Endometrial microvascular endothelial cells (primary cell): Measurements from ENCODE around the gene LRBA. TPM values are rescaled to one million over a fixed set of nuclear protein-coding genes. Genes with fewer than 3 reads are reported as not detected.

Experiments used
- in situ Hi-C: cut with HindIII; loops from 2 replicates; pipeline ENCODE4 v1.10.0; 2017; ENCODE audit warnings: low sequenced_read_pairs, low pct_unique_long_range_greater_than_20kb; ENCODE audit errors: inconsistent ontology term
- total RNA-seq: library from RNA; depleted of rRNA; stranded (reverse); fragments of >200 nt; gene quantifications from one replicate; pipeline ENCODE4 v1.2.3, GENCODE V29; 2015; ENCODE audit errors: inconsistent ontology term

LRBA gene
- total RNA-seq, 1 donor from 2014 or later = 38.9 TPM

DNA sequence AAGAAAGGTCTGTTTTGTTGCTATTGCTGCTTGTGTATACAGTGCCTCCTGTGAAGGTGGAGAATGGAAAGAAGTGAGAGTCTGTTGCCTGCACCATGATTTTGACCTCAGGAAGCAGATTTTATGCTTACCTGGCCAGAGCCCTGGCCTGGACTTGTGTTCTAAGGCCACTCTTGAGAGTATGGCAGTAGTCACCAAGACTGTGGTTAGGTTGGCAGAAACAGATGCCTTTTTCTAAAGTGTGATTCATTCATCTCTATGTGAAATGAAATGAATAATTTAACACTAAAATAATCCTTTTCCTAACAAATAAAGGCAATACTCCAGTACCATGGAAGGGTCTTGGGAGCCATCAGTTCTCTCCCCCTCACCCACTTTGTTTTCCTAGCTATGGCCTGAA is 775.1 kb downstream of the LRBA start:
- in situ Hi-C loops = no loop called here

DNA sequence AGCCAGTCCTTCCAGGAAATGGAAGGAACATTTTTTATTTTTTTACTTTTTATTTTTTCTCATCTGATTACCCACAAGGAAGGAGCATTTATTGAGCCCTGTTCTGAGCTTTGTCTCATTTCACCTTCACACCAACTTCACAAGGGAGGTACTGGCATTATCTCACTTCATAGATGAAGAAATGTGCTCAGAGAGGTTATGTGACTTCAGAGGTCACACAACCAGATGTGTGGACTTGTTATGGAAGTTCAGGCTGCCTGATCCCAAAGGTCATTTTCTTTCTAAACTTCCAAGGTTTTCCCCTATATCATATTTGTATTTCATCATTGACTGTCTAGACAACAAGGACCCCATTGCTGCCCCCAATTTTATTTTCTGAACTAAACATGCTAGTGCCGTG is 776.5 kb downstream of the LRBA start:
- in situ Hi-C loops = no loop called here

DNA sequence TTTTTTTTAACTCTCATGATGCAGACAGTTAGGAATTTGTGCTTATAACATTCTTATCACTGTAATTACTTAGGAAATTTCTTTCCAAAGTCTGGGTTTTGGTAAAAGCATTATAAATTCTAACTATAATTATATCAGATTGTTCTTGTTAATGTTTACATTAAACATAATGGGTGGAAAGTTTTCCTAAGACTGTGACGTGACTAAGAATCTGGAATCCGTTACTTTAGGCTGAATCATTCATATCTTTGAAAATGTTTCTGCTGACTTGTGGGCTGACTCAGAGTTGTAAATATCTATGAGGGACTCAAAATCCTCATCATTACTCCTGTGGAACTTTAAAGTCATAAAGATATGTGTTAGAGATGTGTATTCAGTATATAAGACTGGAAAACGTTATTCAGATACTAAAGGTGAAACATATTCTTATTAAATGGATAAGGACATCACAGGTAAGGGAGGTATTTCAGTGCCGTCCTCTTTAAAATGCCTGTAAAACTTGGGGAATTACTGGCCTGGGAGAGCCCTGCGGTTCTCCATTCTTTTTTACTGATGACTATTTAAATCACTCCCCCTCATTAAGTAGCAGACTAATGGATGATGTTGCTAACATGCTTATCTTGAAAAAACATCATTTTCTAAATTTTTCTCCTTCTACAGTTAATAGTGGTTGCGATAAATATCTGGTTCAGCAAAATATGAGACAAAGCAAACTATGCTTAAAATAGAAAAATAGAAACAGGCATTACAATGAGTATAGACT is 777.8 kb downstream of the LRBA start:
- in situ Hi-C loops = no loop called here

- in situ Hi-C loops = no loop called here
These were observed 778.5 kb downstream of the LRBA start for GRCh38 chr4:150236626-150237025.

DNA sequence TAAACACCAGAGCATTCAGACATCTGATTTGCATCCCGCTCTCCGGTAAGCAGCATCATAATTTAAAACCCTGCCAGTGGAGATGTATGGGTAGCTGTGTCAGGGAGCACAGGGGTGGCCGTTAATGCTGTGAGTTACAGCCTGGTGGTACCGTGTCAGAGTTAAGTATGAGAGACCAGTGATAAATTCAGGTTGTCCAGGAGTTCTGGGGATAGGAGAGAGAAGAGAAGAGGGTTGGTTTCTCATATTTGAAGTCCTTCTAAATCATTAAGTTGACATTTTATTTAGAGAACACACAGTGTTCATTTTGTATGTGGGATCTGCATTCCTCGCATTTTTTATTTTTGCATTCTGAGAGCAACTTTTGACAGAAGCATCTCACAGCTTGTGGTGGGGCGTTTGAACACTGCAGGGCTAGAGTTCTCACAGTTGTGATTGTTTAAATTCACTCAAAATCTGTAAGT is 779.2 kb downstream of the LRBA start:
- in situ Hi-C loops = no loop called here

DNA sequence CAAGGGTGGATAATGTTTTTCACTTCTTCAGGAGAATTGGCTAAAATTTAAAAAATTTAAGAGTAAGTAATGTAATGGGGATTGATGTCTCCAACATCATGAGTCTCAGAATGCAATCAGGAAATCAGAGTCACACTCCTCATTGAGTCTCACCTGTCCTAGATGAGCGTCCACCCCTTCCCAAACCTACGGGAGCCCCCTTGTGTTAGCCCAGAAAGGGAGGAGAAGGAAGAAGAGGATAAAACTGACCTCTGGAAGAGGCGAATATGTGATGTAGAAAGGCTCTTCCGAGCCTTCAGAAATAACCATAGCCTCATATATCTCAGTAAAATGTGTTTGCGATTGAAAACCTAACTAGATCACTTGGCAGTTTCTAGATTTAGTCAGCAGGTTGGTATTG is 779.8 kb downstream of the LRBA start:
- in situ Hi-C loops = no loop called here

DNA sequence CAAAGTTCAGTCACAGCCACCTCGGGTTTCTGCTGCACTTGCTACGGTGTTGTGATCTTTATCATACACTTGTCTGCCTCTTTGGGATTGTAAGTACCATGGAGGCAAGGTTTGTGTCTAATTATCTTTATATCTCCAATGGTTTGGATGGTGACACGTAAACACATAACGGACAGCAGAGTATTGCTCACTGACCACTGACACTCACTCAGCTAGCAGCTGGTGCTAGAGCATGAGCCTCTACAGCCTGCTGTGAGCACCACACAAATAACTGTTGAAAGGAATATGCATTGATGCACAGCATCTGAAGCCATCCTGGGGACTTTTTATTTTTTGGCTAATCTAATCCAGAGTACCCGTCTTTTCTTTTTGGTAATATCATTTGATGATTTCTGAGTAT is 780.8 kb downstream of the LRBA start:
- in situ Hi-C loops = no loop called here

GRCh38 chr4:150232029-150232428 is 783.1 kb downstream of the LRBA start:
- in situ Hi-C loops = no loop called here

GRCh38 chr4:150231107-150231770 is 783.8 kb downstream of the LRBA start:
- in situ Hi-C loops = no loop called here

DNA sequence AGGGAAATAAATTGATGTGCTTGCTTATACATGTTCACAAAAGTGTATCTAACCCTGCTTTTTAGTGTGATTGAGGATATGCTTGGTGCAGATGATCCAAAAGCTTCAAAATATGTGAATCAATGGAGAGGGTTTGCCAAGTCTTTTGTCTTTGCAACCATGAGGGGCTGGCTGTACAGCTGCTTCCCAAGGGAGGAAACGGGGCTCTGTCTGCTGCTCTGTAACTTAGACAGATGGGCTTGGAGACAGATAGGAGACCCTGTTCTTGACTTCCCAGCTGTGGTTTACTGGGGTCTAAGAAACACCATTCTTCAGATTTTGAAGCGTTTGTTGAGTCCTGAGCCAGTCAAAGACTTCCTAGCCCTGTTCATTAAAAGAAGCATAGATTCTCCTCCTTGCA is 784.5 kb downstream of the LRBA start:
- in situ Hi-C loops = no loop called here

DNA sequence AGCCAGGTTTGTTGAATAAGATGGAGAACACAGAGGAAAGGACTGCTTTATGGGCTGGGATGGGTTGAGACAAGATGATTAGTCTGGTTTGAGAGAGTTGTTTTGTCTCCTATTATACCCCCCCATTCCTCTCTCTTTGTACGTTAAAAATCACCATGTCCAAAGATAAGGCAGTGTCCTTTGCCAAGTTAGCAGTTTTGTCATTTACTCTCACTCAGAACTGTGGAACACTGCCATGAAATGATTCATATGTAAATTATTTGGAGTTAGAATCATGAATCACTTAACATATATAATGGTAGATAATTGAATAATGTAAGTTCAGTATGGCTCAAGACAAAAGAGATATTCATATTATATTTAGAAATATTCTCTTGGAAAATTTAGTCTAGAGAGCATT is 785.6 kb downstream of the LRBA start:
- in situ Hi-C loops = no loop called here

DNA sequence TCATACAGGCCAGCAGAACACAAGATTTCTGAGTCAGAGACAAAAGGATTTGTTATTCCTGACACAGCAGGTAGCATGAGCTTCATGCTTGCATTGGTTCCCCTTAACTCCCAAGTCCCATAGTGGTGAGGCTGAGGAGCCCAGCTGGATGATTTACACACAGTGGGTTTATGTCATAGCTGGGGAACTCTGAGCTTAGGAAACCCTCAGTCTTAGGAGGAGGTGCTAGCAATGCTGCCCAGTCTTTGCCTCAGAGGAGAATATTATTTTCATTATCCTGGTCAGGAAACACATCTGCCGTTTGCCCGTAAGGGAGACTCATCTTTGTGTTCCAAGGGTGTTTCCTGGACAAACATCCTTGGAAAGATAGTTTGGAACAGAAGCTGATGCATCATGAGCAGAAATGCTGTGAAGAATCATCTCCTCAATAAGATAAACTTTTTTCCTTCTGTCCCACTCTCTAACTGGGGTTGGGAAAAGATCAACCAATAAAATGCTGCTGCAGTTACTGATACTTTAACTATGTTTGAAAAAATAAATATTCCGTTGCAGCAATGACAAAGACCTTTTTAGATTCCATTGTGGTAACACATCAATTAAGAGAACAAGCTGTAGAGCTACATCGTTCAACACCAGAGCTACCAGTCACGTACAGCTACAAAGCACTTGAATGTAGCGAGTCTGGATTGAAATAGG is 790.0 kb downstream of the LRBA start:
- in situ Hi-C loops = no loop called here

DNA sequence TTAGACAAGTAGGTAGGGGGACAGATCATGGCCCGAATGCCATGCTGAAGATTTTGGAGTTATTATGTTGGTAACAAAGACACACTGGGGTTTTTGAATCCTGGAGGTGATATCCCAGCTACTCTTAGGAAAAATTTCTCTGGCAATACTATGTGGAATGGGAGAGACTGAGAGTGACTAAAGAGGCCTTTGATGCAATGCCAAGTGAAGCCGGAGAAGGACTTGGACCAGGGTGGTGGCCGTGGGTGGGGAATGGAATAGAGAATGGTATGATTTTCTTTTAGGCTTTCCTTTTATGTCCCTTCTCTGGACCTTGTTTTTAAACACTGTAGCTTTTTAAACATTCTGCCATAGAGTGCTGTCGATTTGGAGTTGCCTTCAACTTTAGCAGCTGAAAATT is 795.2 kb downstream of the LRBA start:
- in situ Hi-C loops = no loop called here

DNA sequence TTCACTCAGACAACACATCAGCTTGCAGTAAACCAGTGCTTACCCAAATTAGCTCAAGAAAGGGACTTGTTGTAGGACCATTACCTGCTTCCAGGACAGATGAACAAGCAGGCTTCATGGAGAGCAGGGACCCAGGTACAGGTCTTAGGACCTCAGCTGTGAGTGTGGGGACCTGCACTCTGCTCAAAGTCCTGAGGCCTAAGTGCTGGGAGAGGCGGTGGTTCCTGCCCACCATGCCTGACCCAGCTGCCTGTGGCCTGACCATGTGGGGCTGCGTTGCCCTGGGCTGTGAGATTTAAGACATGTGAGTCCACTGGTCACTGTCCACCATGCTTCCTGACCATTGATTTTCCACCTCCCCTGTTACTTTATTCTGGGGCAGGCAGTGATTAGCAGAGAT is 796.6 kb downstream of the LRBA start:
- in situ Hi-C loops = no loop called here

DNA sequence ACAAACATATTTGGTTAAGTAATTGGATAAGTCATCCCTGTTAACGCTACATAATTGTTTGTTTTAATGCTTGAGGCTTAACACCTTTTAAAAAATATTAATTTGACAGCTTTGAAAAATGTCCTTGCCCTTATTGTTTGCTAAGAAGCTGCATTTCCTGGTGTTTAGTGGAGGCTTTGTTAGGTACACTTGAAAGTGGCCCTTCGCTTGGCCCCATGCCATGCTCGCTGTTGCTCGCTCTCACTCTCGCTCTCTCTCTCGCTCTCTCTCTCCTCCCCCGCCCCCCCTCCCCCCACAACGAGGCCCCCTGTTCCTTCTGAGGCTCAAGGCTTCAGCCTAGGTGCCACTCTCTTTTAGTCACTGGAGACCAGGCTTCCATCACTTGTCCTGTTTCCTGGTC is 797.3 kb downstream of the LRBA start:
- in situ Hi-C loops = no loop called here

DNA sequence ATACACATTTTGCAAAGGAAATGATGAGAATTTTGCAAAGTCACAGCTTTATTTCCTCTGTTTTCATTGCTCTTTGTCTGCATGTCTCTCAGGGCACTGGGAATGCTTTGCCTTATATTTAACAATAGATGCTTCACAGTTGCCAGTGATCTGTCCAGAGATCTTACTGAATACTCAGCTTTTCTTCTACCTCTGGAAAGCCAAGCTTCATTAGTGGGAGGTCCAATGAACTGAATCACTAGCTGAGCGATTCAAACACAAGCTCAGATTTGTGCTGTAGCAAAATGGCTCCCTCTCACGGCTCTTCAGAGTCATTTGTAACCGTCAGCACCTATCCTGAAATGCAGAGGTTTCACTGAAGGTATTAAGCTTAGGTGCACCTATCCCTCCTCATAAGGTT is 797.9 kb downstream of the LRBA start:
- in situ Hi-C loops = no loop called here

DNA sequence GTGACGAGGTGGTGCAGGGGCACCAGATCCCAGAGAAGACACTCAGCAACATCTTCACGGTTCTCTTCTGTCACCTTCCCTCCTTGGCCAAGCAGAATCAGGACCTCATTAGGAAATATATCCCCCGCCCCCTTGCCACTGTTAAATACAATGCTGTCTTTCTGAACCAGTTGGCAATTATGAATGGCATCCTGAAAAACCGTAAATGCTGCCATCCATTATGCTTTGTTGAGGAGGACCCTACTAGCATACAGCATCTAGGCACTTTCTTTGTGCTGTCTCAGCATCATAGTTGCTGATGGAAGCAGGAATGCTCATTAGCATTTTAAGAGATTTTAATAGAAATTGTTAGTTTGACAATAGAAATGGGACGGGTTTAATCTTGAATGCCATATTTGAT is 798.4 kb downstream of the LRBA start:
- in situ Hi-C loops = no loop called here

- in situ Hi-C loops = no loop called here
These were observed 799.5 kb downstream of the LRBA start for GRCh38 chr4:150215601-150216000.
